Measurements from ENCODE around the gene PMM2.
"Not testable (repeated sequence)": the region's sequence is repeated elsewhere in the genome, so short reads cannot be mapped to it uniquely, and the experiment has no call there.

The PMM2 gene

GRCh38 chr16:8872071-8872470 is 74.4 kb downstream of the PMM2 start:
- TF ChIP-seq CTCF (IDR thresholded peaks at IDR 0.05) = no peak
- no peak overlapping the region for H3K27ac ChIP-seq
- peaks cover 30 to 33% of the 10 kb centered on the region in 2 experiments for H3K4me1 ChIP-seq (ENCODE audit: control insufficient read depth in 1 of 2, insufficient read depth in 1 of 2, low read depth in 1 of 2, low read length in 1 of 2)
- no peak overlapping the region for H3K4me3 ChIP-seq (ENCODE audit: low read depth in 1 of 2, low read length in 1 of 2)
- no peaks in the 10 kb centered on the region for H3K27me3 ChIP-seq
- H3K9me3 ChIP-seq = no peaks in the 10 kb centered on the region
- H3K36me3 ChIP-seq = no peaks in the 10 kb centered on the region

GRCh38 chr16:8872967-8873865 is 75.6 kb downstream of the PMM2 start:
- peaks cover 18 to 22% of the 10 kb centered on the region in 2 experiments for H3K4me1 ChIP-seq (ENCODE audit: control insufficient read depth in 1 of 2, insufficient read depth in 1 of 2, low read depth in 1 of 2, low read length in 1 of 2)
- peaks cover 9% of the 10 kb centered on the region for H3K27me3 ChIP-seq
- H3K9me3 ChIP-seq = no peaks in the 10 kb centered on the region
- H3K36me3 ChIP-seq = no peaks in the 10 kb centered on the region
- no peak for TF ChIP-seq CTCF (IDR thresholded peaks at IDR 0.05)
- H3K27ac ChIP-seq = no peak overlapping the region
- no peak overlapping the region for H3K4me3 ChIP-seq (ENCODE audit: low read depth in 1 of 2, low read length in 1 of 2)

GRCh38 chr16:8873866-8874195 is 76.2 kb downstream of the PMM2 start:
- not testable (repeated sequence) for H3K36me3 ChIP-seq; H3K9me3 ChIP-seq; H3K27me3 ChIP-seq; H3K27ac ChIP-seq; H3K4me3 ChIP-seq (ENCODE audit: low read depth in 1 of 2, low read length in 1 of 2)
- peaks cover 17 to 22% of the 10 kb centered on the region in 2 experiments for H3K4me1 ChIP-seq (ENCODE audit: control insufficient read depth in 1 of 2, insufficient read depth in 1 of 2, low read depth in 1 of 2, low read length in 1 of 2)

- no peak overlapping the region for H3K27ac ChIP-seq
- peaks cover 15 to 17% of the 10 kb centered on the region in 2 experiments for H3K4me1 ChIP-seq (ENCODE audit: control insufficient read depth in 1 of 2, insufficient read depth in 1 of 2, low read depth in 1 of 2, low read length in 1 of 2)
- no peak overlapping the region for H3K4me3 ChIP-seq (ENCODE audit: low read depth in 1 of 2, low read length in 1 of 2)
- H3K36me3 ChIP-seq = no peaks in the 10 kb centered on the region
- H3K9me3 ChIP-seq = no peaks in the 10 kb centered on the region
- TF ChIP-seq CTCF (IDR thresholded peaks at IDR 0.05) = no peak
- peaks cover 10% of the 10 kb centered on the region for H3K27me3 ChIP-seq
Observed at GRCh38 chr16:8874388-8874787, 76.7 kb downstream of the PMM2 start.

- peaks cover 14 to 15% of the 10 kb centered on the region in 2 experiments for H3K4me1 ChIP-seq (ENCODE audit: control insufficient read depth in 1 of 2, insufficient read depth in 1 of 2, low read depth in 1 of 2, low read length in 1 of 2)
- not testable (repeated sequence) for H3K4me3 ChIP-seq (ENCODE audit: low read depth in 1 of 2, low read length in 1 of 2); H3K27ac ChIP-seq; H3K27me3 ChIP-seq; H3K36me3 ChIP-seq; H3K9me3 ChIP-seq
Observed at GRCh38 chr16:8875317-8875716, 77.7 kb downstream of the PMM2 start.

- H3K9me3 ChIP-seq = no peaks in the 10 kb centered on the region
- H3K4me1 ChIP-seq (ENCODE audit: control insufficient read depth in 1 of 2, insufficient read depth in 1 of 2, low read depth in 1 of 2, low read length in 1 of 2) = peaks cover 2 to 5% of the 10 kb centered on the region in 2 experiments
- no peak overlapping the region for H3K27ac ChIP-seq
- no peaks in the 10 kb centered on the region for H3K36me3 ChIP-seq
- peaks cover 10% of the 10 kb centered on the region for H3K27me3 ChIP-seq
- no peak for TF ChIP-seq CTCF (IDR thresholded peaks at IDR 0.05)
- no peak overlapping the region for H3K4me3 ChIP-seq (ENCODE audit: low read depth in 1 of 2, low read length in 1 of 2)
Observed at GRCh38 chr16:8877894-8878522, 80.4 kb downstream of the PMM2 start.

Measured in neutrophil (primary cell).